8988T (cell line): Measurements from ENCODE around the gene IFNA14.
"Not testable (repeated sequence)": the region's sequence is repeated elsewhere in the genome, so short reads cannot be mapped to it uniquely, and the experiment has no call there.

Experiments used
- DNase-seq: peaks from one replicate; pipeline ENCODE4 v3.0.0; 2011

Gene IFNA14

DNA sequence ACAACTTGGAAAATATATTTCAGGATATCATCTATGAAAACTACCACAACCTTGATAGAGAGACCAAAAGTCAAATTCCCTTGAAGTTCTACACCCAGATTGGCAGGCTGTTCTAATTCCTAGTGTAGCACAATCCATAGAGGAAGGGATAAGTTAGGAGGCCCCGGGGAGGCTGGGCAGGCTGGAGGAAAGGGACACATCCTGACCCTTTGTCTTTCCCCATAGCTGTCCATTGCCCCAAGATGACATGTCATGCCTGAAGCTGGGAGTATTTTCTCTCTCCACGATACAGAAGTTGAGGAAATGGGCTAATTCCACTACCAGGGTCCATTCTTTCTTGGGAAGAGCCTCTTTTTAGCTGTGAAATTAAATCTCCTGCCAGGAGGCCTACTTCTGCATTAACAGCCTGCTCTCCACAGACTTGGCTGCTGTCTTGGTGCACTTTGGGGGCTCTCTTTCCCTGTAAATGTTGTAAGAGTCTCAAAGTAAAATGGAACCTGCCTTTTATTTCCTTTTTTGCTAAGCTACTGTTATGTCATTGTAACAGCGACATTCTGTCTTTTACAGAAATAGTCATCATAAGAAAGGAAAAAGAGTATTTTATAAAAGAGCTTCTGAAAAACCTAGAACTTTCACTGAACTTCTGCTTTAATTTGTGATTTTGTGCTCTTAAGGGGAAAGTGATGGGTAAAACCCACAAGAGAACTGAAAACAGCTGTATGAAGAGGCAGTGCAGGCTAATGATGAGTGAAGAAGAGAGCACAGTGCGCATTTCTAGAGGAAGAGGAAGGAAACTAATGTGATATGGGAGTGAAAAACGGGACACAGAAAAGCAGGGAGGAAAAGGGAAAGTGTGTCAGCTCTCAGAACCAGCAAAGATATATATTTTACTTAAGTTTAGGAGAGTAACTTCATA, 26.1 kb downstream of the IFNA14 start:
- not testable (repeated sequence) for DNase-seq

DNA sequence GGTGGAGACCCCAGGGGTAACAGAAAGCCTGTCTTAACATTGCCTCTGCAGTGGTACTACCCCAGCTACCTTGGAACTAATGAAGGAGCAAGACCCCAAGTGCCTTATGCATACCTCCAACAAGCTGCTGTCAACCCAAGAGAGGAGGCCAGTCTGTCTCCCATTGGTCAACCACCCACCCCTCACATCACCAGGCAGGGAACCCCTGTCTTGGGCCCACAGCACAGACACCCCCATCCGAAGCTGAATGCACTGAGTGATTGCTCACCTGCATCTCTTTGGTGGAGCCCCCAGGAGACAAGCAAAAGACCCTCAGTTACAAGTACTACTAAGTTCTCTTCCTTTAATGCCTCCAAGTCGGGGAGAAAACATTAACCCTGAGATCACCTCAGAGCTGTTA, 27.6 kb downstream of the IFNA14 start:
- not testable (repeated sequence) for DNase-seq

- not testable (repeated sequence) for DNase-seq
Observed at GRCh38 chr9:21210782-21211181, 29.0 kb downstream of the IFNA14 start.

- no peak for DNase-seq
Observed at GRCh38 chr9:21210311-21210710, 29.5 kb downstream of the IFNA14 start.

DNA sequence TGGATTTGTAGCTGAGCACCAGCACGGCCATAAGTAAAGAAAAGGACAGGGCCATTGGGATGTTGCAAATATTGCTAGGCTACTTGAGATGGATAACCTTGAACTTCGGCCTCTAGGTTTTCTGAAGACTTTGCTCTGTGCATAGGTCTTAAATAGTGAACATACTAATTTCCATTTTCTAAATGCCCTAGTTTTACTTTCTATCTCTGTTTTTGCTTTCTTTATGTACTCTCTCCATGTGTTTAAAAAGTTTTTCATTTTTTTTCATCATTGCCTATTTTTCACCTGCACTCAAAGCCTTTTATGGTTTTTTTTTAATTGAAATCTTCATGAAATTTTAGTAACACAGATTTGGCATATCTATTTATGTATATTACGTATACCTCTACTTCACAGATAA, 32.8 kb downstream of the IFNA14 start, which contains the start of gene IFNA10:
TSS of gene IFNA10 (minus strand) at position 101 of the 400 bp plus-strand sequence. CDS start at position 55, 46 bp downstream.
- DNase-seq: not testable (repeated sequence)

- DNase-seq: no peak
Observed at GRCh38 chr9:21205204-21205603, 34.6 kb downstream of the IFNA14 start.

DNA sequence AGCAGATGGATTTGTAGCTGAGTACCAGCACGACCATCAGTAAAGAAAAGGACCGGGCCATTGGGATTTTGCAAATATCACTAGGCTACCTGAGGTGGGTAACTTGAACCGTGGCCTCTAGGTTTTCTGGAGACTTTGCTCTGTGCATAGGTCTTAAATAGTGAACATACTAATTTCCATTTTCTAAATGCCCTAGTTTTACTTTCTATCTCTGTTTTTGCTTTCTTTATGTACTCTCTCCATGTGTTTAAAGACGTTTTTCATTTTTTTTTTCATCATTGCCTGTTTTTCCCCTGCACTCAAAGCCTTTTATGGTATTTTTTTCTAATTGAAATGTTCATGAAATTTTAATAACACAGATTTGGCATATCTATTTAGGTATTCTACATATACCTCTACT, 37.7 kb downstream of the IFNA14 start, which contains the start of gene IFNA7:
TSS of gene IFNA7 (minus strand) at position 101 of the 400 bp plus-strand sequence. CDS start at position 61, 40 bp downstream.
- DNase-seq: not testable (repeated sequence)

DNA sequence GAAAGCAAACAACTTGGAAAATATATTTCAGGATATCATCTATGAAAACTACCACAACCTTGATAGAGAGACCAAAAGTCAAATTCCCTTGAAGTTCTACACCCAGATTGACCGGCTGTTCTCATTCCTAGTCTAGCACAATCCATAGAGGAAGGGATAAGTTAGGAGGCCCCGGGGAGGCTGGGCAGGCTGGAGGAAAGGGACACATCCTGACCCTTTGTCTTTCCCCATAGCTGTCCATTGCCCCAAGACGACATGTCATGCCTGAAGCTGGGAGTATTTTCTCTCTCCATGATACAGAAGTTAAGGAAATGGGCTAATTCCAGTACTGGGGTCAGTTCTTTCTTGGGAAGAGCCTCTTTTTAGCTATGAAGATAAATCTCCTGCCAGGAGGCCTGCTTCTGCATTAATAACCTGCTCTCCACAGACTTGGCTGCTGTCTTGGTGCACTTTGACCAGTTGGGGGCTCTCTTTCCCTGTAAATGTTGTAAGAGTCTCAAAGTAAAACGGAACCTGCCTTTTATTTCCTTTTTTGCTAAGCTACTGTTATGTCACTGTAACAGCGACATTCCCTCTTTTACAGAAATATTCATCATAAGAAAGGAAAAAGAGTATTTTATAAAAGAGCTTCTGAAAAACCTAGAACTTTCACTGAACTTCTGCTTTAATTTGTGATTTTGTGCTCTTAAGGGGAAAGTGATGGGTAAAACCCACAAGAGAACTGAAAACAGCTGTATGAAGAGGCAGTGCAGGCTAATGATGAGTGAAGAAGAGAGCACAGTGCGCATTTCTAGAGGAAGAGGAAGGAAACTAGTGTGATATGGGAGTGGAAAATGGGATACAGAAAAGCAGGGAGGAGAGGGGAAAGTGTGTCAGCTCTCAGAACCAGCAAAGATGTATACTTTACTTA, 44.7 kb downstream of the IFNA14 start:
- DNase-seq: not testable (repeated sequence)
